K562 (cell line): ENCODE data around the gene LDAF1. TPM values are rescaled to one million over a fixed set of nuclear protein-coding genes. Genes with fewer than 3 reads are reported as not detected.

ENCODE experiments used
- ATAC-seq: fragments of 200-7000 bp; cut with Tn5 transposase; 3 replicates; pipeline ENCODE4 v1.9.1; 2020; ENCODE audit warnings: moderate library complexity
- BruUV-seq: library from RNA; stranded (reverse); fragments of 400-500 nt; replicated peaks from 2 replicates; lab custom pipeline; 2021; lab: Mats Ljungman, UMichigan
- CTCF ChIA-PET: fragments of 300-600 bp; formaldehyde crosslinking; extraction: SDS; loops from one replicate; lab custom pipeline; 2021; ENCODE audit warnings: low intra/inter-chr PET ratio; lab: Yijun Ruan, JAX
- POLR2A ChIA-PET: fragments of 300-600, 350-650 bp; sonication (Branson Sonifier 250); formaldehyde crosslinking; extraction: SDS; loops from one replicate; lab custom pipeline; 2021; ENCODE audit warnings: antibody characterized with exemption, inconsistent platforms; lab: Yijun Ruan, JAX
- DNase-seq, 4 experiments: peaks; one replicate each; pipeline versions ENCODE4 v3.0.0 to v3.0.0-alpha.2; 2011 to 2018; ENCODE audit warnings: low spot score in 3 of 4, mixed read lengths in 3 of 4; ENCODE audit errors: extremely low read depth in 1 of 4
- FAIRE-seq: peaks from 2 replicates; lab custom pipeline; 2011; peaks lifted over from hg19 to GRCh38; lab: Jason Lieb, UNC
- H2AFZ ChIP-seq: 2 replicates; pipeline ENCODE4 v1.6.0; 2011; ENCODE audit warnings: low read depth, low read length, control low read depth, inconsistent platforms
- H3K27ac ChIP-seq: fragments of 200-600 bp; 3 replicates; pipeline ENCODE4 v1.8.0; 2011; ENCODE audit warnings: low read depth, mild to moderate bottlenecking, control low read depth, inconsistent platforms, low read length, moderate library complexity, mixed read lengths; ENCODE audit errors: extremely low read depth
- H3K27me3 ChIP-seq, 2 experiments: fragments of 300-600 bp in 1 of 2; 2 replicates in 1 of 2; 3 replicates in 1 of 2; pipeline versions ENCODE4 v1.6.0 to v1.8.0; 2011; ENCODE audit warnings: inconsistent platforms in 2 of 2, low read length in 2 of 2, mild to moderate bottlenecking in 1 of 2, mixed read lengths in 1 of 2, moderate library complexity in 1 of 2; ENCODE audit not compliant: control insufficient read depth in 2 of 2, insufficient read depth in 2 of 2
- H3K36me3 ChIP-seq: fragments of 300-600 bp; 3 replicates; pipeline ENCODE4 v1.8.0; 2011; ENCODE audit warnings: mild to moderate bottlenecking, low read length, inconsistent platforms; ENCODE audit not compliant: control insufficient read depth, insufficient read depth
- H3K4me1 ChIP-seq, 2 experiments: fragments of 200-600 bp in 1 of 2; replicated peaks in 1 of 2; 2 replicates in 1 of 2; 3 replicates in 1 of 2; pipeline versions ENCODE4 v1.5.1 to v1.8.0; 2011; ENCODE audit warnings: inconsistent platforms in 2 of 2, low read length in 2 of 2, mild to moderate bottlenecking in 1 of 2, mixed read lengths in 1 of 2, moderate library complexity in 1 of 2; ENCODE audit not compliant: control insufficient read depth in 2 of 2, insufficient read depth in 2 of 2
- H3K4me2 ChIP-seq: 2 replicates; pipeline ENCODE4 v1.6.1; 2011; ENCODE audit warnings: low read length, control low read depth, inconsistent platforms, mixed read lengths; ENCODE audit not compliant: insufficient read depth
- H3K4me3 ChIP-seq: fragments of 200-600 bp; sonication (generic), shearing (Covaris generic); 2 replicates; pipeline ENCODE4 v1.5.1; 2016; ENCODE audit warnings: control low read depth, inconsistent platforms
- H3K79me2 ChIP-seq: fragments of 200-600 bp; 3 replicates; pipeline ENCODE4 v1.8.0; 2011; ENCODE audit warnings: low read length, inconsistent platforms; ENCODE audit not compliant: control insufficient read depth, insufficient read depth
- H3K9ac ChIP-seq, 2 experiments: 2 replicates each; pipeline versions ENCODE4 v1.6.0 to v1.6.1; 2011; ENCODE audit warnings: low read depth in 2 of 2, low read length in 2 of 2, control low read depth in 1 of 2, inconsistent platforms in 1 of 2, mild to moderate bottlenecking in 1 of 2, mixed read lengths in 1 of 2; ENCODE audit not compliant: insufficient read depth in 1 of 2
- H3K9me1 ChIP-seq: one replicate; pipeline ENCODE4 v1.6.0; 2011; ENCODE audit warnings: inconsistent platforms, mild to moderate bottlenecking, low read length, moderate library complexity; ENCODE audit not compliant: control insufficient read depth, insufficient read depth
- H3K9me3 ChIP-seq: replicated peaks from 2 replicates; pipeline ENCODE4 v1.5.1; 2011; ENCODE audit warnings: low read depth, low read length, inconsistent platforms; ENCODE audit not compliant: control insufficient read depth, insufficient read depth
- H4K20me1 ChIP-seq: replicated peaks from 2 replicates; pipeline ENCODE4 v1.6.1; 2011; ENCODE audit warnings: low read length, inconsistent platforms, mixed read lengths; ENCODE audit not compliant: control insufficient read depth, insufficient read depth
- EGR1 ChIP-seq: fragments of 450-650 bp; conservative IDR thresholded peaks from 2 replicates; pipeline ENCODE4 v1.6.1; 2017; ENCODE audit warnings: mild to moderate bottlenecking
- FUS ChIP-seq: fragments of 200-400 bp; formaldehyde crosslinking; optimal IDR thresholded peaks from 2 replicates; pipeline ENCODE3; 2017; ENCODE audit warnings: low read depth, low read length
- KLF6 ChIP-seq: fragments of 250-450 bp; sonication (Bioruptor Pico); IDR thresholded peaks from 2 replicates; pipeline ENCODE4 v1.4.0; 2020; ENCODE audit warnings: mild to moderate bottlenecking, moderate library complexity, borderline replicate concordance
- MTA1 ChIP-seq: fragments of 450-650 bp; IDR thresholded peaks from 2 replicates; pipeline ENCODE4 v1.6.1; 2017; ENCODE audit warnings: borderline replicate concordance
- OTX1 ChIP-seq: fragments of 450-650 bp; formaldehyde crosslinking; IDR thresholded peaks from 2 replicates; pipeline ENCODE4 v1.4.0; 2022; ENCODE audit warnings: mild to moderate bottlenecking
- SMAD1 ChIP-seq: fragments of 150-350 bp; IDR thresholded peaks from 2 replicates; pipeline ENCODE4 v1.6.1; 2014; ENCODE audit warnings: low read length, low read depth; ENCODE audit not compliant: partially characterized antibody
- TGIF2 ChIP-seq: sonication (generic); formaldehyde crosslinking; IDR thresholded peaks from 2 replicates; pipeline ENCODE4 v1.8.1; 2022; ENCODE audit warnings: mild to moderate bottlenecking, missing genetic modification reagents, moderate library complexity
- ZNF23 ChIP-seq: fragments of 250-450 bp; sonication (Bioruptor Pico); IDR thresholded peaks from 2 replicates; pipeline ENCODE4 v1.4.0; 2020; ENCODE audit warnings: mild to moderate bottlenecking
- ZNF3 ChIP-seq: fragments of 250-450 bp; sonication (Bioruptor Pico); IDR thresholded peaks from 2 replicates; pipeline ENCODE4 v1.5.0; 2021; ENCODE audit warnings: mild to moderate bottlenecking, moderate library complexity
- ZNF584 ChIP-seq: fragments of 200-800 bp; sonication (Bioruptor generic); IDR thresholded peaks from 2 replicates; pipeline ENCODE4 v1.6.1; 2016; ENCODE audit warnings: low read depth, mild to moderate bottlenecking, missing genetic modification characterization, missing compliant biosample characterization
- WGBS: fragments of 100-300 bp; shearing (Covaris generic); methylation state at CpG from one replicate; pipeline ENCODE4 v1.1.6; 2016; ENCODE audit warnings: low coverage, mixed read lengths; ENCODE audit not compliant: insufficient coverage; ENCODE audit errors: missing lambda C conversion rate; 5-methylcytosine and 5-hydroxymethylcytosine counted together
- in situ Hi-C: fragments of 300-500 bp; cut with MboI; formaldehyde crosslinking; loops from 4 replicates; pipeline ENCODE4 v1.15.0; 2018; ENCODE audit warnings: inconsistent platforms, mixed read lengths
- intact Hi-C: fragments of 100-400 bp; cut with micrococcal nuclease; formaldehyde crosslinking; loops from 2 replicates; pipeline ENCODE4 v1.14.2; 2022
- polyA plus RNA-seq, 8 experiments: library from polyadenylated mRNA; depleted of rRNA in 4 of 8; stranded (reverse) in 5 of 8; unstranded in 3 of 8; fragments of >200 nt; fragmentation: Nextera tagmentation in 2 of 8; fragmentation: Illumina TruSeq in 1 of 8; extraction: Ambion mirVana in 2 of 8; extraction: Trizol in 1 of 8; gene quantifications; 2 replicates each; pipeline versions ENCODE4 v1.2.1 to v1.2.3, GENCODE V29; 2011 to 2014; ENCODE audit warnings: inconsistent platforms in 1 of 8, missing spikeins in 1 of 8
- total RNA-seq, 7 experiments: library from RNA; depleted of rRNA in 6 of 7; stranded (reverse); fragments of >200 nt in 6 of 7; fragmentation: Illumina TruSeq in 2 of 7; extraction: Trizol in 2 of 7; gene quantifications; 2 replicates each; pipeline versions ENCODE4 v1.2.1 to v1.2.3, GENCODE V29; 2011 to 2021; ENCODE audit warnings: low replicate concordance in 1 of 7
- TF ChIP-seq, protein P1 (sequence below), 2 experiments: fragments of 450-650 bp; IDR thresholded peaks; 2 replicates each; pipeline ENCODE4 v1.6.1; 2018; ENCODE audit warnings: mild to moderate bottlenecking in 2 of 2, low read depth in 1 of 2; ENCODE audit not compliant: partially characterized antibody in 2 of 2
- TF ChIP-seq, protein P2 (sequence below), 2 experiments: fragments of 450-650 bp in 1 of 2; sonication (generic) in 1 of 2; formaldehyde crosslinking in 1 of 2; IDR thresholded peaks in 1 of 2; conservative IDR thresholded peaks in 1 of 2; 2 replicates each; pipeline versions ENCODE4 v1.6.1 to v1.8.1; 2016 to 2023; ENCODE audit warnings: mild to moderate bottlenecking in 2 of 2, moderate library complexity in 2 of 2, inconsistent platforms in 1 of 2, missing genetic modification reagents in 1 of 2
- TF ChIP-seq, protein P3 (sequence below): fragments of 250-450 bp; sonication (Bioruptor Pico); IDR thresholded peaks from 2 replicates; pipeline ENCODE4 v1.6.1; 2021; ENCODE audit warnings: mild to moderate bottlenecking

LDAF1 gene
- total and polyA plus RNA-seq, 9 of the 15 experiments (the other 6 are each of a cell fraction or from before 2014, with no cell fraction given): 7.0 to 20.1 (median 12.5) TPM

DNA sequence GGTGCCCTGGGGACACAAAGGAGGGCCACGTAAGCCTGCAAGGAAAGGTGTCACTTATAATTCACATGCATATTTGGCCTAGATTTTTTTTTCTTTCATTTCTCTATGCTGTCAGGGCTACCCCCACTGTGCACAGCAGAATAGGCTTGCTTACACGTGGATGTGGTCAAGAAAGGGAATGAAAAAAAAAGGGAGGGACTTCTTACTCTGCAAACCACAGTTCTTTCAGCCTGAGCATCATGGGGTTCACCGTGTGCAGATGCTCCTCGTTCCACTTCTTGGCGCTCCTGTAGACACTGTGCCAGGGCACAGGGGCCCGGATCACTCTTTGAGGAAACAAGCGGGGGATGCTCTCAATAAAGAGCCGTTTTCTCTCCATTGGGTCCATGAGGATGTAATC, 24.4 kb upstream of the LDAF1 start:
- peaks cover 14 to 36% of the 10 kb centered on the region in 2 experiments for H3K27me3 ChIP-seq
- H3K9me3 ChIP-seq: no peaks in the 10 kb centered on the region
- no peaks in the 10 kb centered on the region for H3K79me2 ChIP-seq
- TF ChIP-seq SMAD1 (no peak), OTX1 (no peak), FUS (no peak), ZNF584 (CRISPR knock-in tag) (no peak), EGR1 (no peak), MTA1 (no peak), ZNF23 (CRISPR knock-in tag) (no peak), KLF6 (CRISPR knock-in tag) (no peak), ZNF3 (CRISPR knock-in tag) (no peak), TGIF2 (CRISPR knock-in tag) (no peak)
- TF ChIP-seq, protein P1, sequence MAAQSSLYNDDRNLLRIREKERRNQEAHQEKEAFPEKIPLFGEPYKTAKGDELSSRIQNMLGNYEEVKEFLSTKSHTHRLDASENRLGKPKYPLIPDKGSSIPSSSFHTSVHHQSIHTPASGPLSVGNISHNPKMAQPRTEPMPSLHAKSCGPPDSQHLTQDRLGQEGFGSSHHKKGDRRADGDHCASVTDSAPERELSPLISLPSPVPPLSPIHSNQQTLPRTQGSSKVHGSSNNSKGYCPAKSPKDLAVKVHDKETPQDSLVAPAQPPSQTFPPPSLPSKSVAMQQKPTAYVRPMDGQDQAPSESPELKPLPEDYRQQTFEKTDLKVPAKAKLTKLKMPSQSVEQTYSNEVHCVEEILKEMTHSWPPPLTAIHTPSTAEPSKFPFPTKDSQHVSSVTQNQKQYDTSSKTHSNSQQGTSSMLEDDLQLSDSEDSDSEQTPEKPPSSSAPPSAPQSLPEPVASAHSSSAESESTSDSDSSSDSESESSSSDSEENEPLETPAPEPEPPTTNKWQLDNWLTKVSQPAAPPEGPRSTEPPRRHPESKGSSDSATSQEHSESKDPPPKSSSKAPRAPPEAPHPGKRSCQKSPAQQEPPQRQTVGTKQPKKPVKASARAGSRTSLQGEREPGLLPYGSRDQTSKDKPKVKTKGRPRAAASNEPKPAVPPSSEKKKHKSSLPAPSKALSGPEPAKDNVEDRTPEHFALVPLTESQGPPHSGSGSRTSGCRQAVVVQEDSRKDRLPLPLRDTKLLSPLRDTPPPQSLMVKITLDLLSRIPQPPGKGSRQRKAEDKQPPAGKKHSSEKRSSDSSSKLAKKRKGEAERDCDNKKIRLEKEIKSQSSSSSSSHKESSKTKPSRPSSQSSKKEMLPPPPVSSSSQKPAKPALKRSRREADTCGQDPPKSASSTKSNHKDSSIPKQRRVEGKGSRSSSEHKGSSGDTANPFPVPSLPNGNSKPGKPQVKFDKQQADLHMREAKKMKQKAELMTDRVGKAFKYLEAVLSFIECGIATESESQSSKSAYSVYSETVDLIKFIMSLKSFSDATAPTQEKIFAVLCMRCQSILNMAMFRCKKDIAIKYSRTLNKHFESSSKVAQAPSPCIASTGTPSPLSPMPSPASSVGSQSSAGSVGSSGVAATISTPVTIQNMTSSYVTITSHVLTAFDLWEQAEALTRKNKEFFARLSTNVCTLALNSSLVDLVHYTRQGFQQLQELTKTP (IDR thresholded peaks at IDR 0.05; ENCODE audit: low read depth in 1 of 2, partially characterized antibody in 2 of 2): no peak
- TF ChIP-seq, protein P2, sequence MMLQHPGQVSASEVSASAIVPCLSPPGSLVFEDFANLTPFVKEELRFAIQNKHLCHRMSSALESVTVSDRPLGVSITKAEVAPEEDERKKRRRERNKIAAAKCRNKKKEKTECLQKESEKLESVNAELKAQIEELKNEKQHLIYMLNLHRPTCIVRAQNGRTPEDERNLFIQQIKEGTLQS (IDR thresholded peaks at IDR 0.05): no peak
- TF ChIP-seq, protein P2 (CRISPR knock-in tag; conservative IDR thresholded peaks at IDR 0.05): no peak
- TF ChIP-seq, protein P3, sequence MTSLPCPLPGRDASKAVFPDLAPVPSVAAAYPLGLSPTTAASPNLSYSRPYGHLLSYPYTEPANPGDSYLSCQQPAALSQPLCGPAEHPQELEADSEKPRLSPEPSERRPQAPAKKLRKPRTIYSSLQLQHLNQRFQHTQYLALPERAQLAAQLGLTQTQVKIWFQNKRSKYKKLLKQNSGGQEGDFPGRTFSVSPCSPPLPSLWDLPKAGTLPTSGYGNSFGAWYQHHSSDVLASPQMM: no peak
- WGBS: 4% methylated on average over 8 of the region's 8 CpGs
- ChIA-PET CTCF (no interaction called here), POLR2A (no interaction called here)
- in situ Hi-C loops: no loop called here
- no peak overlapping the region for H3K27ac ChIP-seq
- H3K9ac ChIP-seq: no peak overlapping the region
- no peaks in the 10 kb centered on the region; a peak in 1 of 5 replicates for H3K4me1 ChIP-seq
- intact Hi-C loops: no loop called here
- no peaks in the 10 kb centered on the region for H3K9me1 ChIP-seq
- no peak overlapping the region for H3K4me2 ChIP-seq
- no peak for FAIRE-seq
- no peak for ATAC-seq
- no TSS peak for BruUV-seq
- no peak overlapping the region for H3K4me3 ChIP-seq
- no peak overlapping the region for H2AFZ ChIP-seq
- no peaks in the 10 kb centered on the region for H3K36me3 ChIP-seq
- DNase-seq: no peak
- no peaks in the 10 kb centered on the region for H4K20me1 ChIP-seq
